GM18517 (cell line): ENCODE data around the gene PASK.

ENCODE experiments used
- ATAC-seq: cut with Tn5 transposase; IDR thresholded peaks from one replicate; pipeline ENCODE4 v1.9.1; 2021; ENCODE audit warnings: mild to moderate bottlenecking, moderate library complexity; ENCODE audit not compliant: unreplicated experiment

Gene PASK

GRCh38 chr2:241180495-241180894 lies 31.2 kb upstream of the PASK start:
- no peak for ATAC-seq

GRCh38 chr2:241179899-241180298 lies 30.6 kb upstream of the PASK start:
- no peak for ATAC-seq

- ATAC-seq: no peak
Observed at GRCh38 chr2:241178961-241179360, 29.7 kb upstream of the PASK start.

GRCh38 chr2:241177526-241178334 lies 28.5 kb upstream of the PASK start:
- no peak for ATAC-seq

DNA sequence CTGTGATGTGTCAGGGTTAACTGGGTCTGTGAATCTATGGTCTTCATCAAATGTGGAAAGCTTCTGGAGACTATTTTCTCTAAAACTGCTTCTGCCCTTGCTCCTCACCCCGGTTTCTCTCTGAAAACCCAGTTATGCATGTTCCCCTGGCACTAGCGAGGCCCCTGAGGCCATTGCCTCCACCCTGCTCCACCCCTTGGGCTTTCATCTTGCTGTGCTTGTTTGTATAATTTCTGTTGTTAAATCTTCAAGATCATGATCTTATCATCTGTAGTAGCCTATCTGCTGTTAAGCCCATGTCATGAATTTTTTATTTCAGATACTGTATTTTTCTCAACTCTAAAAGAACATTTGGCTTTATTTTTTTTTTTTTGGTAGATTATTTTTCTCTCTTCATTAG lies 24.3 kb upstream of the PASK start:
- ATAC-seq: no peak

GRCh38 chr2:241168366-241168765 lies 19.1 kb upstream of the PASK start:
- no peak for ATAC-seq

GRCh38 chr2:241163601-241164118 lies 14.4 kb upstream of the PASK start:
- ATAC-seq: no peak

DNA sequence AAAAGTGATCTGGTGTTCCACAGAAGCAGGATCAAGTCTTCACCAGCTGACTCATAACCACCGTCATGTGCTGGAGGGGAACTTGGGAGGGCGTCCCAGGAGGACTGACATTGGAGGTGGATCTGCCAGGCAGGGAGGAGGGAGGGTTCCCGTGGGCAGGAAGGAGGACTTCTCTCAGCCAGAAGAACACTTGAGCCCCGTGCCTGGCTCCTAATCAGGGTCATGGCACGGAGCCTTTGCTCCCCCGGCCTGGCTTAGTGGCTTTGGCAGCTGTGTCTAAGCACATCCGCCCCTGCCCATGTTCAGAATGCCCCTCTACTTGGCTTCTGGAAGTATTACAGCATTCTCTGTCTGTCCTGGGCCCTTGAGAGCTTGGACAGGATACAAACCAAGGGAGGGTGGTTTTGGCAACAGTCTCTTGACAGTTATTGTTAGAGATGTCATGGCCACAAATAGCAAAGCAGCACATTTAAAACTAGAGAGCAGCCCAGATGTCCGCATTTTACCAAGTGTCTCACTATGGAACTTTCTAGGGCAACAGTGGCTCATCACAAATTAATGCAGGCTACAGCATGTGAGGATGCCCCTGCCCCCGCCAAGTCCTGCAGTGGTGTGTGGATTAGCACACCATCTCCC lies 12.5 kb upstream of the PASK start:
- ATAC-seq: no peak

GRCh38 chr2:241160318-241160717 lies 11.0 kb upstream of the PASK start:
- ATAC-seq: no peak

- no peak for ATAC-seq
Observed at GRCh38 chr2:241159116-241159515, 9.8 kb upstream of the PASK start.

- ATAC-seq: no peak
Observed at GRCh38 chr2:241158546-241158900, 9.3 kb upstream of the PASK start.

- ATAC-seq: no peak
Observed at GRCh38 chr2:241157841-241158545, 8.7 kb upstream of the PASK start.

GRCh38 chr2:241156971-241157441 lies 7.7 kb upstream of the PASK start:
- ATAC-seq: no peak

DNA sequence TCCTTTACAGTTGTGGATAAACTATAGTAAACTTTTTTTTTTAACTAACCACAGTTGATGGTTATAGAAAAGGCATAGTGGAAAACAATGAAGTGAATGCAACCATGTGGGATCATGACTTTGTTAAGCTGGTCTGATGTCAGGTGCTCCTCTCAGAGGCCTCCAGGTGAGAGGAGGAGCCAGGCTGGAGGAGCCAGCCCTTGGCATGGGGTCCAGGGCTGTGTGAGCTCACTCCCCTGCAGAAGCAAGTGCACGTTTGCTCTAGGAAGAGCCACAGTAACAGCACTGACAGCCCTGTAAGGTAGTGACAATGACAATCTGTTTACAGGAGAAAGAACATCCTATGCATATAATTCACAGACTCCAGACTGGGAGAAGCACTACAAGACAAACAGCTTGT lies 6.7 kb upstream of the PASK start:
- ATAC-seq: no peak

DNA sequence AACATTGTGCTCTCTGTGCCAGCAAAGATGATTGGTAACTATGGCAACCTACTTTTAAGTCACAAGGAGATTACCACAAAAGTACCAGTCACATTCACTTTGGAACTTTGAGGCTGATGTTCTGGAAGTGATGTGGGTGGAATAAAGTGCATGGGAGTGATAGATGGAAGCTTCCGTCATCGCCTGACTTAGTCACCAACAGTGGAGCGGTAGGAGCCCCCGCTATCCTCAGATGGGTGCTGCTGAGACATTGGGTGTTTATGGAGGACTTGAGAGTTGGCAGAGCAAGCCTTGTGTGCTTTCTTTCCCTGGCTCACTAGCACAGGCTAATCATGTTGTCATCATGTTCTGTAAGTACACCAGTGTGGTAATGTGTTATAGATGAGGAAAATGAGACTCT lies 5.6 kb upstream of the PASK start:
- no peak for ATAC-seq

- no peak for ATAC-seq
Observed at GRCh38 chr2:241153616-241154015, 4.3 kb upstream of the PASK start.

DNA sequence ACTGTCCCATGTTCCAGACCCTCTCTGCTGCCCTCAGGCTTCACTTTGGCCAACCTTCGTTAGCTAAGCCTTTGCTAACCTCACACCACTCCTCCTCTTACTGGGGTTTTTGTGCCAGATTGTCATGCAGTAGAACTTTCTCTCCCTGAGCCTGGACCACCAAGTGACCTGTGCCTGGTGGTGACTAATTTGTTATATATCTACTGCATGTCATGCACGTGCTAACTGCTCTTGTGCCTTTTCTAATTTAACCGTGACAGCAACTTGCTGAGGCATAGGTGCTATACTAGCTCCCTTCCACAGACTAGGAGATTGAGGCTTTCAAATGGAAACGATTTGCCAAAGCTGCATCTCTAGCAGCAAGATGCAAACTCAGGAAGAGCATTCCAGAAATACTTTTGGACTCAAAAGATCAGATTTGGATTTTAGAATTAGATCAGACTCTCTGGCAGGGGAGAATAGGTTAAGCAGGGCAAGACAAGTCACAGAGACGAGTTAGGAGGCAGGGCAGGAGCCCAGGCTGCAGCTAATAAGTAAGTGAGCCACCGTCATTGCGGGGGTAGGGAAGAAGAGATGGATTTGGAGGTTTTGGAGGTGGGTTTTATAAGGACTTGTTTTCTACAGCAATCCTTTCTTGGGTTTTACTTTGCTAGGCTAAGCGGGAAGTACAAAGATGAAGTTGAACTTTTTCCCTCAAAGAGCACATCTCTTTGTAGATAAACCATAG lies 2.8 kb upstream of the PASK start:
- ATAC-seq: no peak

GRCh38 chr2:241150660-241151530 lies 1.6 kb upstream of the PASK start:
- ATAC-seq: no peak

DNA sequence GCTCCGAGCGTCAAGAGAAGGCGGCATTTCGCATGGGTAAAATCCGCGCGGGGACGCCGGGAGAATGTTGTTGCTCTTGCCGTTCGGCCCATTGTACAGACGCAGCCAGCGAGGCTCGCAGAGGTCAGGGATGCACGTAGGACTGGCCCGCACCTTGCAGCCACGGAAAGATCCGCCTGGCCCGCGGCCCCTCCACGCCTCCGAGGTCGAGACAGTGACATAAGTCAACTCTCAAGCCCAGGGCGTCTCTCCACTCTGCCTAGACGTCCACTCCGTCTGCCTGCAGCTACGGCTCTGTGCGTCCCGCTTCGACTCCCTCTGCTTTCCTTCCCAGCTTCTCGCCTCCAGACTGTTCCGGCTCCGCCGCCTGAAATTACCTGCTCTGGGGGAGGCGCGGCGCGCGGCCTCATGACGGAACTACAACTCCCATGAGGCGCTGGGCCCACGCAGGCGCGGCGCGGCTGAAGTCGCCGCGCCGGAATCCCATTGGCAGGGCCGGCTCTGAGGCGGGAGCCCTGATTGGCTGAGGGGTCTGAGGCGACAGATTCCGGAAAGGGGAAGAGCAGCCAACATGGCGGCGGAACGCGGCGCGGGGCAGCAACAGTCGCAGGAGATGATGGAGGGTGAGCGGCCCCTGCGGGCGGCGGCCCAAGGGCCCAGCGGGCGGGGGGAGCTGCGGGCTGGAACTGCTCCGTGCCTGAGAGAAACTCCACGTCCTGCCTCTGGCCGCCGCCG lies 820 bp upstream of the PASK start, which contains the start of gene PPP1R7:
PPP1R7 (plus strand) TSS at position 543 of the 735 bp plus-strand sequence; CDS start at position 572, 29 bp downstream.
- ATAC-seq: peak; percentile 76

DNA sequence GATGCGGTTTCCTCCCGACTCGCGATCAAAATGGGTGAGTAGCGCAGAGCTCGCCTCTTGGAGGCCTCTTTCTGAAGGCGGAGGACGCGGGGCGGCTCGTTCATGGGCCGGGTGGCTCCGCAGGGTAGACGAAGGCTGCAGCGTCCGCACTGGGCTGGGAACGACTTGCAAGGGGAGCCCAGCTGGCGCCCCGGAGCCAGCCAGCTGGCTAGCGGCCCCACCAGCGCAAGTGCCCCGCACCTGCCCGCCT lies 328 bp upstream of the PASK start:
- peak; percentile 17 for ATAC-seq
